Cardiac septum (tissue), 1 donor: ENCODE data around the gene DNASE1L2. TPM values are rescaled to one million over a fixed set of nuclear protein-coding genes. Genes with fewer than 3 reads are reported as not detected.

ENCODE experiments used
- DNase-seq: peaks from one replicate; pipeline ENCODE4 v3.0.0-alpha.2; 2020; ENCODE audit warnings: low spot score
- intact Hi-C: fragments of 100-400 bp; cut with DNase I; formaldehyde crosslinking; loops from one replicate; pipeline ENCODE4 v1.14.0; 2022
- microRNA-seq: library from miRNA; unstranded; fragments of <30 nt; microRNA quantifications from one replicate; pipeline ENCODE4 v1.2.0, GENCODE V29; 2020
- total RNA-seq: library from RNA; stranded (reverse); fragmentation: NEBNext Ultra II Directional; extraction: Animal tissue kit (Norgen Biotek cat#: 25700); gene quantifications from one replicate; pipeline ENCODE4 v1.2.1, GENCODE V29; 2021
- donor health status: DM: no; HTN: no; CAD: no.

The DNASE1L2 gene
- total RNA-seq, 1 donor from 2014 or later = 0.57 TPM

DNA sequence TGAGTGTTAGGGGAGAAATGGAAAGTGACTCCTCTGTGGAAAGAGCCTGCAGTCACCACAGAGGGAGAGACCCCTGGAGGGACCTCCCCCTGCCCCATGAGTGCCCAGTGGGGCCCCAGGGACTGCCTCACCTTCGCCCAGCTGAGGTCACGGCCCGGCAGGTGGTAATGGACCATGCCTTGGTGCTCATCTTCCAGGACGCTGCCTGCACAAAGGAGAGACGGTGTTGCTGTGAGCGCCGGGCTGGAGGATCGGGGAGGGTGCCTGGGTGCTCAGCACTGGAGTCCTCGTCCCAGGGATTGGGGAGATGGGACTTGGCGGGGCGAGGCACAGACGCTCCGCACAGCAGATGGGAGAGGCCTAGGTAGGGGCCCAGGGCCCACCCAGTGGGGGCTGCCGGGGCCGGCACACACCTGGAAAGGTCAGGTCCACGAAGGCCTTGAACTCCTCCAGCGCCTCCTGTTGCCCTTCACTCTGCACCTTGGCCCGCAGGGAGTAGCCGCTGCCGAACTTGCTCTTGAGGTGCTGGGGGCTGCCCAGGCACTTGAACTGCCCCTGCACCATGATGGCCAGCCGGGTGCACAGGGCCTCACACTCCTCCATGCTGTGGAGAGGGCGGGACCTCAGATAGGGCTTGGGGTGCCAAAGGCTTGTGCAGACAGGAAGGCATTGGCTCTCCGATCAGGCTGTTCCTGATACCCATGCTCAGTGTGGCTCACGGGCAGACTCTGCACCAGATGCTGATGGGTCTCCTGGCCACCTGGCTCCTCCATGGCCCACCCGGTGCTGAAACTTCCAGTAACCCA, 41.4 kb downstream of the DNASE1L2 start:
- DNase-seq = no peak

DNA sequence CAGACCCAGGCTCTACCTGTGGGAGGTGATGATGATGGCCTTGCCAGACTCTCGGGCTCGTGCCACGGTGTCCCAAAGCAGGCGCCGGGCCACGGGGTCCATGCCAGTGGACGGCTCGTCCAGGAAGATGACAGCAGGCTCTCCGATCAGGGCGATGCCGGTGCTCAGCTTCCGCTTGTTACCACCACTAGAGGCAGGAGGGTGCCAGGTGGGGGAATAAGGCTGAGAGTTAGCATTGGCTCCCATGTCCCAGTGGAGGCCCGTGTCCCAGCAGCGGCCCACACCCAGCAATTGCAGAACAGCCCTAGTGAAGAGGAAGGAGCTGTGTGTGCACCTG, 42.0 kb downstream of the DNASE1L2 start:
- intact Hi-C loops = no loop called here
- DNase-seq = no peak

More for the DNA sequence above, 41.4 kb downstream of the DNASE1L2 start:
- intact Hi-C loops = no loop called here

DNA sequence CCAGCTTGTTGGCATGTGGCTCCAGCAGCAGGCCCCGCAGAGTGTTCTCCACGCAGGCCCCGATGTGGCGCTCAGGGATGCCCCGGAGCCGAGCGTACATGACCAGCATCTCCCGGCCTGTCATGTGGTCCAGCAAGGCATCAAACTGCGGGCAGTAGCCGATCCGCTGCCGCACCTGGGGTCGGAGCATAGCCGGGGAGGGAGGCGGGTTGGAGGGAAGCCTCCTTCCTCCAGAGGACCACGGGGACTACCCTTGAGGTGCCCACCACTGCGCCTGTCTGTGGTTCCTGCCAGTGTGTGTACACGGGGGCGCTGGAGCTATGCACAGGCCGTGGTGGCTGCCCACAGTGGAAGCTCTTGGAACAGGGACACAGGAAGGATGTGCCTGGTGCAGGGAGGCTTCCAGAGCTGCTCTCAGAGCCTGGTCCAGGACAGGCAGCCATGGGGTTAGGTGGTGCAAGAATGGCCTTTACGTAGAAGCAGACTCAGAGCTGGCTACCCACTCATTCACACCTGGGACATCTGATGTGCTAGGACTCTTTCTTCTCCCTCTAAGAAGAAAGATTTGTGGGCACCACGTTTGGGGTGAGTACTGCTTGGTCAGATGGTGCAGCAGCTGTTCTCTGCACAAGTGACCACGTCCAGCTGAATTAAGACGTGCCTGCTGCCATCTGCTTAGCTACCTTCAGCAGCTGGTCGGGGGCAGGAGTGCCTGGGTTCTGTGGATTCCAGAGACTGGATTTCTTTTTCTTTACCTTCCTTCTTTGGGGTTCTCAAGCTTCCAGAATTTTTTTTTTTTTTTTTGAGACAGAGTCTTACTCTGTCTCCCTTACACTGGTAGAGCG, 42.9 kb downstream of the DNASE1L2 start:
- DNase-seq = no peak
- intact Hi-C loops = no loop called here

DNA sequence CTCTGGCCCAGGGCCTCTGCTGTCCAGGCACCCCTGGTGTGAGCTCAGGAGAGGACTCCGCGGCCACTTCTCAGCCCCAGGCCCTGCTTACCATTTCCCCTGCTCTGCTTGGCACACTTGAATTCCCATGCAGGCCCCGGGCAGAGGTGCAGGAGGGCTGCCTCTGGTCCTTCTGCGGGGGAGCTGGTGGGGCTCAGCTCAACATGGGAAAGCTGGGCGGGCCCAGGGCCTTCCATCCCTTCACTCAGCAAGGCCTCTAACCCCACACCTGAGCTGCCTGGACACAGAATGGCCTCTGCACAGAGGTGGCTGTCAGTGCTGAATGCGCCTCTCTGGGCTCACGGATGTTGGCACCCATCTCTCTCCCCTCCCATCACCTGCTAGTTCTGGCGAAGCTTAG, 44.2 kb downstream of the DNASE1L2 start:
- no peak for DNase-seq
- intact Hi-C loops = no loop called here

DNA sequence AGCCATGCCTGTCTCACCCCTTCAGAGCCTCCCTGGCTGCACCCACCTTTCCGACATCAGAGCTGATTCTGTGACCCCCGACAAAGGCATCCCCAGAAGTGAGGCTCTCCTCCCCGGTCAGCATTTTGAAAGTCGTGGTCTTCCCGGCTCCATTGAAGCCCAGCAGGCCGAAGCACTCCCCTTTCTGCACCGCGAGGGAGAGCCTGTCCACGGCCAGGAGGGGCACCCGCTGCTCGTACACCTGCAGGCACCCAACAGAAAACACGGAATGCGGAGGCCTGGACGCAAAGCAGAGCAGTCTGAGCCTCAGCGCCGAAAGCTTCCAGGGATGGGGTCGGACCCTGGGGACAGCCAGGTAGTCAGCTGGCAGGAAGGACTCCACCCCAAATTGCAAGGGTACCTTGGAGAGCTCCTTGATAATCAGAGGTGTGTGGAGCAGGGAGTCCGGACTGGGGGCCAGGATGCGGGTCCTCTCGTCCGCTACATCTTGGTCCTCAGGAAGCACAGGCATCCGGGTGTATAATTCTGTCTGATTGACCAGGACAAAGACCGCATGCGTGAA, 44.8 kb downstream of the DNASE1L2 start:
- DNase-seq = no peak
- intact Hi-C loops = no loop called here

DNA sequence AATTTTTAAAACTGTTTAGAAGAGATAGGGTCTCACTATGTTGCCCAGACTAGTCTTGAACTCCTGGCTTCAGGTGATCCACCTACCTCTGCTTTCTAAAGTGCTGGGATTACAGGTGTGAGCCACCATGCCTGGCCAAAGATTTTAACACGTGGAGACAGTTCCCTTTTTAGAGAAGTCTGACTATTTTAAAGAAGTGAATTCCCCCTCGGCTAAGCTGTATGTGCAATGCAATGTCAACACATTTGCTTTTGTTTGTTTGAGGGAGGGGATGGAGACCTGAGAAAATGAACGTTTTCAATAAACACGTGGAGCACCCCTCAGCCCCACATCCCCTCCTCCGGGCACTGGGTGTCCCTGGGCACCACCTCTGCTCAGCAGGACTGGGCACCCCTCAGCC, 46.0 kb downstream of the DNASE1L2 start:
- DNase-seq = no peak
- intact Hi-C loops = no loop called here

DNA sequence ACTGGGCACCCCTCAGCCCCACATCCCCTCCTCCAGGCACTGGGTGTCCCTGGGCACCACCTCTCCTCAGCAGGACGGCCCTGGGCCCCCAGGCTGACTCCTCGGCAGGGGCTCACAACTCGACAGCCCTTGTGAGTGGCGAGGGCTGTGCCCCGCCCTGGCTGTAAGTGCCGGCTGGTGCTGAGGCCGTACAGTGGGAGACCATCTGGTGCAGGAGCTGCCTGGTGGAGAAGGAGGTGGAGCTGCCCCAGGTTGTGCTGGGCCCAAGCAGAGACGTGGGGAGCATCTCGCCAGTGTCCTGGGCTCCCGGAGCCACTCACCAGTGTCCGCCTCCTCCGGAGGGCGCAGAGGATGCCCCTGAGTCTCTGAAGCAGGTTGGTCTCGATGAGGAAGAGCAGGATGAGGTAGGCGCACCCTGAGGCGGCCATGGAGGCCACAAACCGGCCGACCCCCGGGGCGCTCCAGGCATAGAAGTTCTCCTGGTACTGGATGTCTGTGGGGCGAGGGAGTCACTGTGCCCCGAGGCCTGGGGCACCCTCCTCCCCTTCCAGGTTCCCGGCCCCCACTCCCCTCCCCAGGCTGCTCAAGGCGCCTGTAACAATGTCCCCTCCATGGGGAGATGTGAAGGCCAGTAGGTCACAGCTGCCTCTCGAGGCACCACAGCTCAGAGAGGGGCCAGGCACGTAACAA, 46.8 kb downstream of the DNASE1L2 start:
- DNase-seq = no peak

DNA sequence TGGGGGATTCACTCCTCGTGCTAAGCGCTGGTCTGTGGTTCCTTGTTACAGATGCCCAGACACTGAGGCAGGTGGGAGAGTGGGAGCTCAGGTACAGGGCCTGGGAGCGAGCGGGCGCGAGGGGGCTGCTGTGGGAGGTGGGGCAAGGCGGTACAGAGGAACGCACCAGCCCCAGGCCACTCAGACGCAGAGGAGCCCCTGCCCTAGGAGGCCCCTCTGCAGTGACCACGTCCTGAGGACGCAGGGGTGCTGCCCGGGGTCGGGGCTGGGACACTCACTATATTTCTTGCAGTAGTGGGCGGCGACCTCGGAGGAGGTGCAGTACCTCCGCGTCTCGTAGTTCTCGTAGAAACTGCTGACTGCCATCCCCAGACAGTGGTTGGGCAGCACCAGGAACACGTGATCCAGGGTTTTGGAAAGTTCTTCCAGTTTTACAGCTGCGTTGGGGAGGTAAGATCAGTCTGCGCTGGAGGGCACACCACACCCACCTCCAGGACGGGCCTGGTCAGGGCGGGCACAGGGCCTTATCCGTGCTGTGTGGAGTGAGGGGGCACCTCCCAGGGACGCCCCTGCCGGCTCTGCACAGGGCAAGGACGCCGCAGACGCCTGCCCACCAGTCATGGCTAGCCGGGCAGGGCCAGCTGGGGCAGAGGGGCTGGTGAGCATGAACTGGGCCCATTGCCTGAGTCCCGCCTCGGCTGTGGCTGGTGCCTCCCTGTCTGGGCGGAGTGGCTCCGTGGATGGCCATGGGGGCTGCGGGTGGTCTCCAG, 47.9 kb downstream of the DNASE1L2 start:
- intact Hi-C loops = no loop called here
- DNase-seq = no peak

More for the DNA sequence above, 46.8 kb downstream of the DNASE1L2 start:
- intact Hi-C loops = no loop called here

DNA sequence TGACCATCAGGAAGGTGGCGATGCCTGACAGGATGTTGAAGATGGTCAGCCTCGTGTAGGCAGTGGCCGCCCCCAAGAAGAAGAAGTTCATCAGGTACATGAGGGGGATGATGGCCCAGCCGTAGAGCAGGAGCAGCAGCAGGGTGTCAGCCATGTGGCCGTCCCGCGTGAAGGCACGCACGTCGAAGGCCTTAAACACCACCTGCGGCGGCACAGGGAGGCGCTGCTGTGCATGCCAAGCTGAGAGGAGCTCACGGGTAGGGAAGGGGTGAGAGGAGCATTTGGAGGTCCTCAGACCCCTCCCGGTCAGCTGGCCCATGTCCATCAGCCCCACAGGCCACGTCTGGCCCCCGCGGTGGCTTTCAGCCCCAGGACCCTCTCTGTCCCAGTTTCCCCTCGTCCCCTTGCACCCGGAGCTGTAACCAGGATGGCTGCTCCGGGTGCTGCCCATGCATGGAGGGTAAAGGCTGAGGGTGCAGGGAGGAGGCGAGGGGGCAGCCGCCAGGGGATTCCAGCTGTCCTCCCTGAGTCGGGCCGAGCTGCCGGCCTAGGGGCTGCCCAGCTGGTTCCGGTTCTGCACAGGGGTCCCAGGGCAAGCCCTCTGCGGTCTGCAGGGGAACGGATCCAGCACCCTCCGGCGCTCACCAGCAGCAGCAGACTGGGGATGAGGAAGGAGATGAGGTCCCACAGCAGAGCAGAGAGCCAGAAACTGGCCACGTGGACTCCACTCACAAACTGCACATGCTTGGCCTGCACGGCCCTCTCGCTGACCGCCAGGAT, 48.7 kb downstream of the DNASE1L2 start:
- no peak for DNase-seq
- intact Hi-C loops = no loop called here

DNA sequence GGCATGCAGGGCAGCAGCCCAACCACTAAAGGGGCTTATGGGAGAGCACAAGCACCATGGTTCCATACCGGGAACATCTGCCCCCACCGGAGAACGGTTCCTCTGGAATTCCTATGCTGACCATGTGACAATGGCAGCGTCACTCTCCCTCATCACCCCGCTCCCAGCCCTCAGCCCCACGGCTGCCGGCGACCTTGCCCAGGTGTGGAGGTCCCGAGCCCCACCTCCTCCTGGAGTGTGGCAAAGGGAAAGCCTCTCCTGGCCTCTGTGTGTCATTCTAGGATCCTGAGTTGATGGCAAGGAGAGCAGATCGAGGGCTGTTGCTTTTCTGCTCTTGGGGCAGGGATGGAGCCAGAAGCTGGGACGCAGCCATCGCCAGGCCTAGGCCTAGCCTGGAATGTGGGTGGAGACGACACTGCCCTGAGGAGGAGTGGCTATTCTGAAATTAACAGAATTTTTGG, 49.5 kb downstream of the DNASE1L2 start:
- intact Hi-C loops = no loop called here
- DNase-seq = no peak

DNA sequence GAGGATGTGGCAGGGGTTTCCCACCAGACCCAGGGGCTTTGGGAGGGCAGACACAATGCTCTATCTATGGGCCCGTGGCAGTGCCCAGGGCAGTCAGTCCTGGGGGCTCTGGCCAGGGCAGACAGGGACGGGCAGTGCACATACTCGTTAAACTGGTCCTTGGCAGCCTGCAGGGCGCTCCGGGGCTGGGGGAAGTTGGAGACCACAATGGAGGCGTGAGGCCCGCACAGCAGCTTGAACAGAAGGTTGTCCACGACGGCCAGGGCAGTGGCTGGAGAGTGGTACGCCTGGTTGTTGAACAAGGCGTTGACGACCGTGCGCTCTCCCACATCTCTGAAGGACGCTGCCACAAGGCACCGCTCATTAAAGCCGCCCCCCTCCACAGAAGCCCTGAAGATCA, 50.3 kb downstream of the DNASE1L2 start:
- intact Hi-C loops = no loop called here
- no peak for DNase-seq

DNA sequence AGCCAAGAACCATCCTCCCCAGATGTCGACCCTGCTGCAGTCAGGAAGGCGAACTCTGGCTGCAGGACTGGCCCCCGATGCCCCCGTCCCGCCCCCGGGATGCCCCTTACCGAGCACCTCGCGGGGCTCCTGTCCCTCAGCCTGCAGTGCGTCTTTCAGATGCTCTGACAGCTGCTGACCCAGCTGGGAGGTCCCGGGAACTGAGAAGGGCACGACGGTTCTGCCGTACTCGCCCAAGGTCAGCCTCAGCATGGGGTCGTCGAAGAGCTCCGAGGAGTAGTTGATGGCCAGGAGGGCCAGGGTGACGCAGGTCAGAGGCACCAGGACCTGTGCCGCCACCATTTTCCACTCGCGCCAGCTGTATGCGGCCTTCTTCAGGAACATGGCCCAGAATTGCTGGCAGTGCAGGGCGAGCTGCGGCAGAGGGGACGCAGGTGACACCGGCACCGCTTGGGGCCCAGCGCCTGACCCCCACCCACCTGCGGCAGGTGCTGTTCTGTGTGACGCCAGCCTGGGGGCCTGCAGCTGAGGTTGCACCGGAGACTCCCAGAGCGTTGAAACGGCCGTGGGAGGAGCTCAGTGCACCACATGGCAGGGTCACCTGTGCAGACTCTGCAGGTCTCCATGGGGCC, 51.8 kb downstream of the DNASE1L2 start:
- DNase-seq = no peak
- intact Hi-C loops = no loop called here

Small RNA genes within 50 kb of the gene (microRNA-seq; reads per million reads assigned to microRNA genes)
- gene MIR3677 (not detected), gene MIR4717 (not detected)

Other genes with a start within 250 kb of the DNASE1L2 start
- 1.8 TPM for gene SYNGR3, start 246.5 kb upstream of the DNASE1L2 start, total RNA-seq
- gene ZNF598, start 226.6 kb upstream of the DNASE1L2 start, total RNA-seq = 21.9 TPM
- not detected for gene NPW, start 216.7 kb upstream of the DNASE1L2 start, total RNA-seq
- gene NHERF2, start 209.5 kb upstream of the DNASE1L2 start, total RNA-seq = 183 TPM
- gene NTHL1, start 188.6 kb upstream of the DNASE1L2 start, total RNA-seq = 10.4 TPM
- gene TSC2, start 188.5 kb upstream of the DNASE1L2 start, total RNA-seq = 73.3 TPM
- 178 TPM for gene PKD1, start 100.5 kb upstream of the DNASE1L2 start, total RNA-seq
- gene RAB26, start 87.8 kb upstream of the DNASE1L2 start, total RNA-seq = 2.2 TPM
- gene TRAF7, start 80.7 kb upstream of the DNASE1L2 start, total RNA-seq = 35.7 TPM
- 1.2 TPM for gene CASKIN1, start 39.8 kb upstream of the DNASE1L2 start, total RNA-seq
- gene MLST8, start 31.0 kb upstream of the DNASE1L2 start, total RNA-seq = 26.3 TPM
- gene BRICD5, start 25.6 kb upstream of the DNASE1L2 start, total RNA-seq = 7.0 TPM
- gene PGP, start 21.6 kb upstream of the DNASE1L2 start, total RNA-seq = 23.4 TPM
- 13.7 TPM for gene E4F1, start 12.9 kb upstream of the DNASE1L2 start, total RNA-seq
- 139 TPM for gene ECI1, start 15.1 kb downstream of the DNASE1L2 start, total RNA-seq
- 106 TPM for gene RNPS1, start 31.7 kb downstream of the DNASE1L2 start, total RNA-seq
- 13.6 TPM for gene ABCA3, start 104.3 kb downstream of the DNASE1L2 start, total RNA-seq
- 0.86 TPM for gene CCNF, start 193.0 kb downstream of the DNASE1L2 start, total RNA-seq
- 0.51 TPM for gene TEDC2, start 223.7 kb downstream of the DNASE1L2 start, total RNA-seq
- gene NTN3, start 234.9 kb downstream of the DNASE1L2 start, total RNA-seq = 0.30 TPM
- gene TBC1D24, start 238.7 kb downstream of the DNASE1L2 start, total RNA-seq = 8.3 TPM